Limb (tissue), 2 donors: ENCODE measurements around the gene CCDC85A.
"Not testable (repeated sequence)": the region's sequence is repeated elsewhere in the genome, so short reads cannot be mapped to it uniquely, and the experiment has no call there.

ENCODE experiments used
- DNase-seq, 2 donors: peaks; one replicate each; pipeline ENCODE4 v3.0.0-alpha.2; 2016; ENCODE audit errors: extremely low spot score in 2 of 2

CCDC85A gene

DNA sequence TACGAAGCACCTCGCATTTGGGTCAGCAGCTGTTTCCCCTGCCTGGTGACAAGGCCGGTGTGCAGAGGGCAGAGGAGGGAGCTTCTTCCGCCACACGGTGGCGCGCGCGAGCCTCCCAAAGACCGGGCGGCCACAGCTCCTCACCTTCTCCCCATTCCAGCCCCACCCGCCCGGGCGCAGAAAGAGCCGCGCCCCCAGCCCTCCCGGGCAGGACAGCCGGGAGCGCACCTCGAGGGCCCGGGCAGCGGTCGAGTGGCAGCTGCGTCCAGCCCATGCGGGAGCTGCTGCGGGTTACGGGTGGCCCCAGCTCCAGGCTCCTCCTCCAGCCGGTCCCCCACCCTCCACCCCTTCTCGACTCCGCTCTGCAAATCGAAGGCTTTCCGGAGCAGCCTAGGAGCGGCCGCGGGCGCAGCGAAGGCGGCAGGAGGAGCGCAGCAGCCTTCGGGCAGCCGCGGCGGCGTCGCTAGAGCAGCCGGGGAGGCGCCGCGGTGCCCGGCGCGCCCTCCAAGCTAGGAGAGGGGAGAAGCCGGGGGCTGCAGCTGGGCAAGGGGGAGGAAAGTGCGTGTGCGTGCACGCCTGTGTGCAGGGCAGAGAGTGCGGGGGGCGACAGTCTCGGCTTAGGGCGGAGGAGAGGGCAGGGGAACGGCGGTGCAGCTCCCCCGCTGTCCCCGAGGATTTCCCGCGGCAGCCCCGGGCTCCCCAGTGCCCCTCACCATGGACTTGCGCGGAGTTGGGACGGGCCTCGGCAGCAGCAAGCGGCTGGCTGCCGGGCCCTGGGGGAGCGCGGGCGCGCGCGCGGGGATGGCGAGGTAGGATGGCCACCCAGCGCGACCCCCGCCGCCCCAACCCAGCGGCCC, at the start of gene CCDC85A:
CCDC85A (plus strand) TSS at position 348 of the 857 bp plus-strand sequence. CDS start 635 bp downstream, outside the sequence.
- DNase-seq, result peak; percentile 86 to 96

DNA sequence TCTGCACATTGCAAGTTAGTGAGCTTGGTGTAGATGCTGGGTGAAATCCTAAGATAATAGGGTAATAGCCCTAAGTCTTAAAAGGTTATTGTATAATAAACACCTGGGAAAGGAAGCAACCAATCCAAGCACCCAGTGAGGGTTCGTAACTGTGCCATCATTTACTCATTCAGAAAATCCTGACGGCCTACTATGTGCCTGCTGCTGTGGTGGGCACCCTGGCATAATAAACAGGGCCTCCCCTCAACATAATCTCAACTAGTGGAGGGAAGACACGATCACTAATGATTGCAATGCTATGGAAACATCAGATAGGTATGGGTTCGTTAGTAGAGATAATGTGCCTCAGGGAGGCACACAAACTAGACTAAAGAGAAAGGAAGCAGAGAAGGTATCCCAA, 48.9 kb upstream of the CCDC85A start:
- no peak for DNase-seq

DNA sequence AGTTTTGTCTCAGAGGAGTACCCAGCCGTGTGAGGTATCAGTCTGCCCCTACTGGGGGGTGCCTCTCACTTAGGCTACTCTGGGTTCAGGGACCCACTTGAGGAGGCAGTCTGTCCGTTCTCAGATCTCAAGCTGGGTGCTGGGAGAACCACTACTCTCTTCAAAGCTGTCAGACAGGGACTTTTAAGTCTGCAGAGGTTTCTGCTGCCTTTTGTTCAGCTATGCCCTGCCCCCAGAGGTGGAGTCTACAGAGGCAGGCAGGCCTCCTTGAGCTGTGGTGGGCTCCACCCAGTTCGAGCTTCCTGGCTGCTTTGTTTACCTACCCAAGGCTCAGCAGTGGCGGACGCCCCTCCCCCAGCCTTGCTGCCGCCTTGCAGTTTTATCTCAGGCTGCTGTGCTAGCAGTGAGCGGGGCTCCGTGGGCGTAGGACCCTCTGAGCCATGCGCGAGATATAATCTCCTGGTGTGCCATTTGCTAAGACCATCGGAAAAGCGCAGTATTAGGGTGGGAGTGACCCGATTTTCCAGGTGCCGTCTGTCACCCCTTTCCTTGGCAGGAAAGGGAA, 41.2 kb upstream of the CCDC85A start:
- not testable (repeated sequence) for DNase-seq

DNA sequence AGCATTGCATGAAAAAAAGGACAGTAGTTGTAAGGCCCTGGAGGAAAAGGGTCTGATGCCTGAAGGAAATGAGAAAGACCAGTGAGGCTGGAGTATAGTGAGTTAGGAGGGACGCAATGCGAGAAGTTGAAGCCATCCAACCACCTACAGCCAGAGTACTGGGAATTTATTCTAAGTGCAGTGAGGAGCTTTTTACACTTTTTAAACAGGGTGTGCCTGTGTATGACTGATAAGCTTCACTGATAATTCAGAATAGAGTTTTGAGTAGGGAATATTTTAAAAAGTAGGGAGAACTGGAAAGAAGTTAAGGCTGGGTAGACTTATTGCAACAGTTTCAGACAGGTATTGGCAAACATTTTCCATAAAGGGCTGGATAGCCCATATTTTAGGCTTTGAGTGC, 35.9 kb upstream of the CCDC85A start:
- DNase-seq, result no peak

DNA sequence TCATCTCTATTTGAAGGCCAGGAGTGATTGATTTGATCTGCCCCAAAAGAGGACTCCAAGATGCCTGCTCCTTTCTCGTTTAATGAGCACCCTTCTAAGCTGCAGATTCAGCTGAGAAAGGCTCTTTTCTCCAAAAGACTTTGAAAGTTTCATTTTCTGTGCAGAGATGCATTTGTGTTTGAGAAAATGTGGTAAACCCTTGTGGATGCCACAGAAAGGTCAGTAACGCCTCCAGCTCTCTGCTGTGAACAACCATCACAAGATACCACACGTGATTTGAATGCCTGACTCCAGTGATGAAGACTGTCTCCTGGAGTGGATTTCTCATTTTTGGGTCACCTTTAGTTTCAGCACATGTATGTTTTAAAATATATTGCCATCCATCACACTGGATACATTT, 35.0 kb upstream of the CCDC85A start:
- DNase-seq, result no peak

DNA sequence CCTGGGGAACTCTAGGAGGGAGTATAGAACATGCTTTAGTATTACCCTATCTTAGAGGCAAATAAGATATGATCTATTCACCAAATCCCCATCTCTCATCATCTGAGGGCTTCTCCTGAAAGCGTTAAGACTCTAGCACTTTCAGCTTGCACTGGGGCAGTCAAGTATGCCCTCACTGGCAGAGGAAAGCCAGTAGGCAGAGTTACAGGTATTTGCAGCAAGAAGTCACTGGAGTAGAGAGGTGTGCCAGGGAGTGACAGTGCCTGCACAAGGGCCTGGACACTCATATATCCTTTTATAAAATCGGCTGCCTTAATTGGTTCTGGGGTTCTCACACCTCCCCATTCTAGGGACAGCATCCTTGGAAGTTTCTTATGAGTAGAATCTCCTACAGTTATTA, 31.9 kb upstream of the CCDC85A start:
- no peak for DNase-seq

DNA sequence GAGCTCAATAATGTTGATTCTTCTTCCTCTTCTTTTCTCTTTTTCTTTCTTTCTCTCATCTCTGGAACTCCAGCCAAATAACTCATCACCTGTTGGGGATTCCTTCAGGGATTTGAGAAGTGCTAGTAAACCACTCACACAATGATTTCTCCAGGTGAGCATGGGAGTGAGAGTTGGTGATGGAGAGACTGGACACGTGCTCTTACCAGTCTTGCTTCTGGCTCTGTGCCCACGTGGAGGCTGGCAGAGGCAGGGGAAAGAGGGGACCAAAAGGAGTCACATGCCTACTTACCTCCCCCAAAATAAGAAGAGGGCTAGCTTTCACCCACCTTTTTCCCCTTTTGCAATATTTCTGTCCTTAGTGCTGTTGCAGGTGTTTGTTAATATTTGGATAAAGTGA, 28.6 kb upstream of the CCDC85A start:
- no peak for DNase-seq

DNA sequence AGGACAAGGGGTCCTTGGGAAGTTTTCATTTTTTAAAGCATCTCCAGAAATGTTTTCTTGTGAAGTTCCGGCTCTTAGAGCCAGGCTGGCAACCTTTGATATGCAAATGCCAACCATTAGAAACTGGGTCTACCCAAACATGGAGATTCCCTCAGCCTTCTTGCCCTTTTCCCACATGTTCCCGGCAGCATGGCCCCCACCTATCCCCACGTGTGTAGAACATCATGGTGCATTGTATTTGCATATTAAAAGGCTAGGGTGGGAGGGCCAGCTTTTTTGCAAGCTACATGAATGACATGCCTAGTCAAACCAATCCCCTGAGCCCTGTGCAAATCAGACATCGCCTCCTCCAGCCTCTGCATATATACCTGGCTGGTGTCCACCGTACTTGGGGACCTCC, 23.9 kb upstream of the CCDC85A start:
- not testable (repeated sequence) for DNase-seq

DNA sequence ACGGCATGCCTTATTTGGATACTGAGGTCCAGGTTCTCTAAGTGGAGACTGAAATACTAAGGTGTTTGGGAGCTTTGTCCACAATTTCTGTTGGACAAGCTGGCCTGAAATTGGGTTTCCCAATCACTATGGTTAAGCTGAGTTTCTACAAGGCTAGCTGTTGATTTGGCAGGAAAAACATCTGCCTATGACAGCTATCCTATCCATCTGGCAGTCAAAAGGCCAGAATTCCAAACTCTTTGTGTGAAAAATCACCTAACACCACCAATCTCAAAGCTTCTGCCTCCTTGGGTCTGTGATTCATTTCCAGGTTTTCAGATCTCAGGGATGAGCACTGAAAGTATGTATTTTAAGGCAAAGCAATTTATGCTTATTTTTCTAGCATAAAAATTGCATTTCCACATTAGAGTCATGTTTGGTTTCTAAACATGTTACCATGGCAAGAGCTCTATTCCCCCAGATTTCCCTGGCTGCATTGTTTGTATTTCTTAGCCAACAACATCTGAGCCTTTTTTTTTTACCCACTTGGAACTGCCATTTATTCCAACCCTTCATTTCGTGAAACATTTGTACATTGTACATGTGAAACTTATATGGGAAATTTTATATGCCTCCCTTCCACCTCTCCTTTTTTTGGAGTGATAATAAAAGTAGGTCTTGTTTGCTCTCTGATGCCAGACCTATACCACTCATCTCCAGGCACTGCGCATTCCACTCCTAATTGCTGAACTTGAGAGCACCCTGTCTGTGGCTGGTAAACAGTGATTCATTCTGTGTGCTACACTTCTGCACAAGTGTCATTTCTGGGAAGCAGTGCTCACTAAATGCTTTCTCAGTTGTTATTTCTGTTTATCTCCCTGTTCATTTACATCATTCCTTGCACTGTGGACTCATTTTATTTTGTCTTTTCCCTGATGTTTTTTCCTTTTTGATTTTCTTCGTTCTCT, 15.9 kb upstream of the CCDC85A start:
- DNase-seq, result no peak

DNA sequence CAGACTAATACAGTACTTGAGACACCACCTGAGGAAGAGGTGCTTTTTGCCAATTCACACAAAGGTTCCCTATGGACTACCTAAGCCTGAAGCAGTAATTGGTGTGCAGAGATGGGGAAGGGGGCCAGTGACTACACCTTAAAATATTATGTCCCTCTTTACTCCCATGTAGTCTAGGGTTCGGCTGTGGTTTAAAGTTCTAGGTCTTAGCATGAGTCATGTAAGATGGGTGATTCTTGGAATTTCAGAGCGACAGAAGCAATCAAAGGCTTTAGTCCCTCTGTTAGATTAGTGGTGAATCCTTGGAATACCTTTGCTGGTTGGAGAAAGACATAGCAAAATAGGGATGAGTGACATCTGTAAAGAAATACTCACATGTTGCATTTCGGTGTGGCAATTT, 14.3 kb upstream of the CCDC85A start:
- no peak for DNase-seq

DNA sequence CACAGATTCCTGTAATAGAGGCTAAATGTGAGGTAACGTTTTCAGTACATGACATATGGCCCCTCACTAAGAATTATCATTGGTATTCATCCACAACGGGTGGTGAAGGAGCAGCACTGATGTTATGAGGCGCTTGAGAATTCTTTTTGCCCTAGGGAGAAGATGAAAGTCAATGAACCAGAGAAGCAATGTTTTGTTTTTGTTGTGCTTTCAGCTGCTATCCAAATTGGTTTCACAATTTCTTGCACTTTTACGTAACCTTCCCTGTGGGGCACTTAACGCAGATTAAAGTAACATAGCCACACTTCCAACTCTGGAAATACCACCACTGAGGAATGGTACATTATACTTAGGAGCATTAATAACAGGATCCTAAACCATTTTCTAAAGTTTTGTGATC, 13.3 kb upstream of the CCDC85A start:
- DNase-seq, result no peak

DNA sequence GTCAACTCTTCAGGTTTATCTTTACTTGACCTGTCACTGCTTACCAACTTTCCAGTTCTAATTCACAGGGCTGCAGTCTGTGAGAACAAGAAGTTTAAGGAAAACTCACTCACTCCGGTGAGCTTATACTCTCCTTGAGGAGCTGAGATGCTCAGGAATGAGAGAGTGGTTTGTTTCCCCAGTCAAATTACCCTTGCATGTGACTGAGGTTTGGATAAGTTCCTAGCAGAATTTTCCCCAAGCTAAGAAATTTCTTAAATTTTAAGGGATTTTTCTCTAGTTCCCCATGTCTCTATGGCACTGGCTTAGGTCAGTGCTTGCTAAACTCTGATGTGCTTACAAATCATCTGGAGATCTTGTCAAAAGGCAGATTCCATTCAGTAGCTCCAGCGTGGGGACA, 12.8 kb upstream of the CCDC85A start:
- no peak for DNase-seq

DNA sequence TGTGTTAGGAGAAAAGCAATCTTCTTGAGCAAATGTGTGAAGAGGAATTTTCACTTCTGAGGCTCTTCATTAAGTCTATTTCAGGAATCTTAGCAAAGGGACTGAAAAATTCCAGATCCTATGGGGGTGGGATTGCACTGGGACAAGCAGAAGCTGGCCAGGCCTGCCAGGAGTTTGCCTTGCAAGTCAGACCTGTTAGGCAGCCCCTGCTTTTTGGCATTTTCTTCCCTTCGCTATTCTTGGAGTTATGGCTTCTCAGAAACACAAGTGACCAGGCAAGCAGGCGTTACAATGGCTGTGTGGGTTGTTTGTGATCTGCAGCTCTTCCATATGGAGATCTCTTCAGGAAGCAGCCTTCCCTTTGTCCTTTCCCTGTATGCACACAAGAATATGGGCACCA, 8.0 kb upstream of the CCDC85A start:
- DNase-seq, result no peak

DNA sequence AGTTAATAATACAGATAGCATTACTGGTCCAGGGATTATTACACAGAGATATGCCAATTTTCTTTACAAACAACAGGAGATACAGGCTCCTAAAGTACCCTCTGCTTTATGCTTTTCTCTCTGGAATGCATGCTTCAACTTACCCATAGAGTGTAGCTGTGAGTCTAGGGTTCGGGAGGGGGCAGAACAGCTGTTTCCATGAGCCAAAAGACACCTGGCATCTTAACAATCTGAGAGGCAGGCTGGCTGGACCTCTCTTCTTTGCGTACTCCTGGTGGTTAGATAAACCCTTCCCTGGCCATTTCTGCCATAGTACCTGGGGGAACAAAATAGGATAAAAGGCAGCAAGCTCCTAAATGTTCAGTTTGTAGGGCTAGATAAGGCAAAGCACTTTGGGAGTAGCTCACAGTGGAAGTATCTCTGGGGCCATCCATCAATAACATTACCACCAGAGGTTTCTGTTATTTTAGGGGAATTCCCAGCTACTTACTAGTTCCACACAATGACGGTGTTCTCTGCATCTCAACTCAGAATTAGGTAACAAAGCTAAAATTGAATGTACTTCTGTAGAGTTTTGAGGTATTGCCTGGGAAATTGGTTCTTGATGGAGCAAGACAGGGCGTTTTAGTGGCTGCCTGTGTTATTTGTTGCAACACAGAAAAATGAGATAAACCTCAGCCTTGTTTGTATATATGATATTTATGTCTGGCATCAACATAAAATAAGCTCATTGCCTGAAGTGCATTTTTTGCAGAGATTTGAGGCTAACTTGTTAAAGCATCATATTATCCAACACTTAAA, 6.2 kb upstream of the CCDC85A start:
- DNase-seq, result no peak

DNA sequence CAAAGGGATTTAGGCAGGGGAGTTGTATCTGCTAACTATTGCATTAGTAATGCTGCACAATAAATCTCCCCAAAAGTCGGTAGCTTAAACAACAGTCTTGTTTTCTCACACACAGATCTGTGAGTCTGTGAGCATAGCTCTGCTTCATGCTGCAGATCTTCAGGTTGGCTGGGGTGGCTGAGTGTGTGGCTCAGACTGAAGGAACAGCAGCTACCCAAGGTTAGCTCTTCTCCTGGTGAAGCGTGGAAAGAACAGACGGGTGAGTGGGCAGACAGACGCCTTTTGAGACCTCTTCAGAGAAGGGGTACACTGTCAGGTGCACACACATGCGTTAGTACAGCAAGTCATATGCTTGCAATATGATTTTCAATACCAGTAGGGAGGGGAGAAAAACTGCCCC, 3.9 kb upstream of the CCDC85A start:
- DNase-seq, result no peak

DNA sequence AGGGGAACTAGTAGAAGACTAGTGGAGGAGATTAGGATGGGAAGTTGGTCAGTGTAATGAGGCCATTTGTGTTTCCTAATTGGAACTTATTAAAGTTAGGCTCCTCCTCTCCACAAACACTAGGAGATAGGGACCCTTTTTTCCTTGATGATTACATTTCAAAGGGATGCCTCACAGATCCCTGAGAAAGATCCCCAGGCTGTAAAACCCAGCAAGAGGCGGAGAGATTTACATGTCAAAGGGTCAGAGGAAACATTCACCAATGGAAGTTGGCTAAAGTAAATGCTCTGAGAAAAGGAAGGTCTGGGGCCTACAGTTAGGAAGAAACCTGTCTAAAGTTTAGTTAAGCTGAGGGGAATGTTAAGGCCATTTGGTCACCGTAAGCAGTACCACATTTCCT, 1.4 kb upstream of the CCDC85A start:
- DNase-seq, result no peak

DNA sequence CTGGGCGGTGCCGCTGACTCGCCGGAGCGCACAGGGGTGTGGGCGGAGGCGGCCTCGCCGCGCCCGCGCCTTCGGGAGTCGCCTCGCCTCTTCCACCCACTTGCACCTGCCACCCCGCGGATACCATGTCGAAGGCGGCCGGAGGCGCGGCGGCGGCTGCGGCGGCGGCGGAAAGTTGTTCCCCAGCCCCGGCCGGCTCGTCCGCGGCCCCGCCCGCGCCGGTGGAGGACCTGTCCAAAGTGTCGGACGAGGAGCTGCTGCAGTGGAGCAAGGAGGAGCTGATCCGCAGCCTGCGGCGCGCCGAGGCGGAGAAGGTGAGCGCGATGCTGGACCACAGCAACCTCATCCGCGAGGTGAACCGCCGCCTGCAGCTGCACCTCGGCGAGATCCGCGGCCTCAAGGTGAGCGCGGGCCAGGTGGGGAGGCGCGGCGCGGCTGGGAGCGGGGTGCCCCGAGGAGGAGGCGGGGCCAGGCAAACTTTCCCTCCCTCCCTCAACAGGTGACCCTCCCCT, 766 bp downstream of the CCDC85A start:
- peak in 1 of 2 donors; percentile 69 for DNase-seq

DNA sequence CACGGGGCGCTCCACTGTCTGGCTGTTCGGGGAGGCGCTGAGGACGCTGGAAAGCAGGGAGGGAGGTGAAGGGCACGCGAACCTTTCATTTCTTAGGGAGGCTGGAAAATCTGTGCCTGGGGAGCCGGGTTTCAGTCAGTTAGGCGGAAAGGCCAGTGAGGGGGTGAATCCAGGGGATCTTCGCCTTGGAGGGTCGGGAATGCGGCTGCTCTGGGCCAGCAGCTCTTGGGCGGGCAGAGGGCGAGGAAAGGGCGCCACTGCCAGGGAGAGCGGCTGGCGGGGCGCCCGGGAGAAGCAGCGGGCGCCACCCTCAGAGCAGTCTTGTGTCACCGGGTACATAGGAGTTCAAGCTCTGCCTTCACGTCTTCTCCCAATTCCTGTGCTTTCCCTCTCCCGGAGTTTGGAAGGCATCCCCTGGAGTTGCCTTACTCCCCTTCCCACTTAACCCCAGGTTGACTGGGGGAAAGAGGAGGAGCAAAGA, 1.4 kb downstream of the CCDC85A start:
- DNase-seq, result peak in 1 of 2 donors; percentile 59

DNA sequence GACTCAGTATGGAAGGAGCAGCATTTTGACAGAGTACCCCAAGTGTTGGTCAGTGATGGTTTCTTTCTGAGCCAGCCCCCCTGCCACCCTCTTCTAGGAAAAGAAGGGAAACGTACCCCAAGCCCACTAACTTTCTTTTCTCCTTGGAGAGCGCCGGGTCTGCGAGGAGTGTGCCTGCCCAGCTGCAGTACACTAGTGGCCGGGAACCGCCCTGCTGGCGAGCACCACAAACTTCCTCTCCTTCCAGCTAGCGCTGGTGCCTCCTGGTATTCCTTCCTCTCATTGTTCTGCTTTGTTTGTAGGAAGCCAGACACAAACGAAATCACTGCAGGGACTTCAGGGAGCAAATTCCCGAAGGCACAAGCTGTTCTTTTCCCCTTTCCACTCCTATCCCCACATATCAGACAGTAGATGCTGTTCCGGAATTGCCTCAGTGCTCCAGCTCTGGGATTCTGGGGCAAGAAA, 1.8 kb downstream of the CCDC85A start:
- DNase-seq, result peak in 1 of 2 donors; percentile 49

DNA sequence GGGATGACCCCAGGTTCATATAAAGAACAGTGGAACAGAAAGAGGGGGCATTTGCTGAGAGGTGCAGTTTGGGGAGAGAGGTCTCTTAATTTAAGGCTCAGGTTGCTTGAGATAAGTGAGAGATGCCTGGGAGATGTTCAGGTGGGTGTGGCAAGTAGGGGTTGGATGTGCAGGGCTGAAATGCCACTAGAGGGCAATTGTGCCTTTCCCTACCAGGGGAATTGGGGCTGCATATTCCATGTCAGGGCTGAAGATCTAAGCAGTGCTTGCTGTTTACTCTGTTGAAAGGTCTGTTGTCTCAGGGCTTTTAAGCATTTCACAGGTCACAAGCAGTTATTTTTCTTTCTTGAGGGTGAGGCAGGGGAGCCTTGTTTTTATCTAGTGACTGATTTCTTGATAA, 7.8 kb downstream of the CCDC85A start:
- DNase-seq, result no peak
